ENCODE measurements around the gene NPNT.

NPNT gene

GRCh38 chr4:106019771-106020170, 124.5 kb downstream of the NPNT start:
- no peak overlapping the region for H3K4me3 Mint-ChIP-seq
- H3K27ac Mint-ChIP-seq (ENCODE audit: low read depth) = no peak overlapping the region
- peaks cover 4% of the 10 kb centered on the region for H3K27me3 Mint-ChIP-seq
- ATAC-seq (replicated peaks; ENCODE audit: extremely low read depth, poor library complexity, severe bottlenecking) = no peak
- H3K36me3 Mint-ChIP-seq (ENCODE audit: insufficient read depth) = no peaks in the 10 kb centered on the region
- H3K9me3 Mint-ChIP-seq = peaks cover 7% of the 10 kb centered on the region
- H3K4me1 Mint-ChIP-seq = no peaks in the 10 kb centered on the region
- no peak for DNase-seq (ENCODE audit: low spot score in 2 of 2)

Data from central memory CD8-positive, alpha-beta T cell (primary cell).